CD14-positive monocyte (primary cell): Measurements from ENCODE around the gene SOHLH2. TPM values are rescaled to one million over a fixed set of nuclear protein-coding genes. Genes with fewer than 3 reads are reported as not detected.

Experiments
- DNase-seq, 3 donors: peaks; one replicate each; pipeline ENCODE4 v3.0.0-alpha.2; 2011 to 2022
- H2AFZ ChIP-seq: 2 replicates; pipeline ENCODE4 v1.6.0; 2012; ENCODE audit warnings: mild to moderate bottlenecking, low read depth, low read length, inconsistent platforms; ENCODE audit not compliant: insufficient read depth, poor library complexity, severe bottlenecking
- H3K27ac ChIP-seq, 2 donors: 1 replicate in 1 of 2; 2 replicates in 1 of 2; pipeline ENCODE4 v1.5.1; 2012 to 2013; ENCODE audit warnings: low read length in 2 of 2, control low read depth in 1 of 2, inconsistent platforms in 1 of 2, low read depth in 1 of 2, mild to moderate bottlenecking in 1 of 2
- H3K27me3 ChIP-seq, 2 donors: one replicate each; pipeline versions ENCODE4 v1.6.0 to v1.6.1; 2011 to 2013; ENCODE audit warnings: low read length in 2 of 2; ENCODE audit not compliant: control insufficient read depth in 2 of 2, insufficient read depth in 2 of 2
- H3K36me3 ChIP-seq, 2 donors: replicated peaks in 1 of 2; 1 replicate in 1 of 2; 2 replicates in 1 of 2; pipeline versions ENCODE4 v1.5.1 to v1.6.1; 2012 to 2013; ENCODE audit warnings: low read length in 2 of 2, control low read depth in 1 of 2, inconsistent platforms in 1 of 2, mild to moderate bottlenecking in 1 of 2; ENCODE audit not compliant: insufficient read depth in 2 of 2, control insufficient read depth in 1 of 2
- H3K4me1 ChIP-seq, 2 donors: 1 replicate in 1 of 2; 2 replicates in 1 of 2; pipeline versions ENCODE4 v1.5.1 to v1.6.1; 2012 to 2013; ENCODE audit warnings: low read length in 2 of 2, control low read depth in 1 of 2, inconsistent platforms in 1 of 2, mild to moderate bottlenecking in 1 of 2, moderate library complexity in 1 of 2; ENCODE audit not compliant: insufficient read depth in 2 of 2, control insufficient read depth in 1 of 2
- H3K4me2 ChIP-seq: replicated peaks from 2 replicates; pipeline ENCODE3; 2012; ENCODE audit warnings: low read length, moderate library complexity, mild to moderate bottlenecking; ENCODE audit not compliant: poor library complexity, severe bottlenecking; ENCODE audit errors: extremely low read depth
- H3K4me3 ChIP-seq, 3 experiments: fragments of 200-600 bp in 1 of 3; sonication (generic) in 1 of 3; replicated peaks in 1 of 3; 1 replicate in 2 of 3; 2 replicates in 1 of 3; pipeline ENCODE4 v1.5.1; 2011 to 2013; ENCODE audit warnings: low read length in 3 of 3, mild to moderate bottlenecking in 3 of 3, control low read depth in 2 of 3, low read depth in 2 of 3, inconsistent platforms in 1 of 3, moderate library complexity in 1 of 3
- H3K79me2 ChIP-seq: 2 replicates; pipeline ENCODE4 v1.6.0; 2012; ENCODE audit warnings: mild to moderate bottlenecking, control low read depth, inconsistent platforms, low read length, moderate library complexity; ENCODE audit not compliant: insufficient read depth
- H3K9ac ChIP-seq: 2 replicates; pipeline ENCODE4 v1.6.0; 2017; ENCODE audit warnings: low read length, mild to moderate bottlenecking; ENCODE audit not compliant: insufficient read depth, poor library complexity, severe bottlenecking
- H3K9me3 ChIP-seq, 2 donors: replicated peaks in 1 of 2; 1 replicate in 1 of 2; 2 replicates in 1 of 2; pipeline versions ENCODE4 v1.5.1 to v1.6.1; 2012 to 2013; ENCODE audit warnings: low read length in 2 of 2, control low read depth in 1 of 2; ENCODE audit not compliant: control insufficient read depth in 1 of 2, insufficient read depth in 1 of 2
- H4K20me1 ChIP-seq: 2 replicates; pipeline ENCODE4 v1.6.0; 2012; ENCODE audit warnings: mild to moderate bottlenecking, low read length, control low read depth, moderate library complexity; ENCODE audit not compliant: insufficient read depth
- H3K27ac Mint-ChIP-seq, 7 donors: one replicate each; pipeline ENCODE4 v1.8.0; 2020; ENCODE audit warnings: mild to moderate bottlenecking in 7 of 7, mixed read lengths in 7 of 7, moderate library complexity in 6 of 7, inconsistent platforms in 2 of 7
- H3K27me3 Mint-ChIP-seq, 3 donors: one replicate each; pipeline ENCODE4 v1.8.0; 2021 to 2022; ENCODE audit warnings: low read depth in 3 of 3, mild to moderate bottlenecking in 3 of 3, mixed read lengths in 3 of 3, moderate library complexity in 3 of 3, inconsistent platforms in 1 of 3
- H3K36me3 Mint-ChIP-seq, 2 donors: one replicate each; pipeline ENCODE4 v1.8.0; 2020; ENCODE audit warnings: mixed read lengths in 2 of 2, inconsistent platforms in 1 of 2, mild to moderate bottlenecking in 1 of 2
- H3K4me1 Mint-ChIP-seq: one replicate; pipeline ENCODE4 v1.8.0; 2020; ENCODE audit warnings: mild to moderate bottlenecking, mixed read lengths
- H3K4me3 Mint-ChIP-seq, 2 donors: one replicate each; pipeline ENCODE4 v1.8.0; 2020; ENCODE audit warnings: mild to moderate bottlenecking in 2 of 2, mixed read lengths in 2 of 2, moderate library complexity in 1 of 2
- H3K9me3 Mint-ChIP-seq, 7 donors: one replicate each; pipeline ENCODE4 v1.8.0; 2020 to 2022; ENCODE audit warnings: mixed read lengths in 7 of 7, mild to moderate bottlenecking in 6 of 7, moderate library complexity in 6 of 7, inconsistent platforms in 2 of 7
- CTCF ChIP-seq: fragments of 200-600 bp; IDR thresholded peaks from one replicate; pipeline ENCODE4 v1.8.0; 2022; ENCODE audit warnings: antibody characterized with exemption, mild to moderate bottlenecking
- WGBS: methylation state at CpG from one replicate; pipeline ENCODE4 v1.1.5; 2013; ENCODE audit warnings: missing lambda C conversion rate; ENCODE audit not compliant: insufficient coverage; 5-methylcytosine and 5-hydroxymethylcytosine counted together
- intact Hi-C, 2 donors: fragments of 100-400 bp; cut with micrococcal nuclease; formaldehyde crosslinking; loops; one replicate each; pipeline versions ENCODE4 v1.15.0 to v1.15.1; 2023
- polyA plus RNA-seq, 3 donors: library from polyadenylated mRNA; depleted of rRNA in 1 of 3; unstranded in 2 of 3; stranded (reverse) in 1 of 3; fragments of 300-500 nt in 2 of 3; fragments of >200 nt in 1 of 3; fragmentation: Illumina TruSeq in 2 of 3; gene quantifications; 1 replicate in 2 of 3; 2 replicates in 1 of 3; pipeline ENCODE4 v1.2.3, GENCODE V29; 2012 to 2021

Gene SOHLH2
- polyA plus RNA-seq, 3 donors = not detected

GRCh38 chr13:36207672-36208071 is 6.7 kb downstream of the SOHLH2 start:
- Mint-ChIP-seq H3K27ac (no peak overlapping the region), H3K27me3 (peaks cover 1 to 4% (median 2%) of the 10 kb centered on the region in 3 donors), H3K36me3 (no peaks in the 10 kb centered on the region), H3K4me1 (no peaks in the 10 kb centered on the region), H3K9me3 (peaks cover 0 to 2% (median 0%) of the 10 kb centered on the region in 7 donors), H3K4me3 (no peak overlapping the region)
- no peak overlapping the region for H3K27ac ChIP-seq
- H3K27me3 ChIP-seq = no peaks in the 10 kb centered on the region
- no peak overlapping the region for H3K4me3 ChIP-seq
- no peak overlapping the region for H3K9ac ChIP-seq
- no peak for DNase-seq
- H3K79me2 ChIP-seq = no peaks in the 10 kb centered on the region
- H3K4me2 ChIP-seq = no peak overlapping the region
- no CpG with 5 or more reads among the region's 5 CpGs for WGBS
- H3K4me1 ChIP-seq = no peaks in the 10 kb centered on the region
- no peaks in the 10 kb centered on the region for H4K20me1 ChIP-seq
- no peaks in the 10 kb centered on the region for H3K9me3 ChIP-seq
- no peak for TF ChIP-seq CTCF
- no peaks in the 10 kb centered on the region for H3K36me3 ChIP-seq
- intact Hi-C loops = no loop called here
- H2AFZ ChIP-seq = no peak overlapping the region

GRCh38 chr13:36193151-36193855 is 21.1 kb downstream of the SOHLH2 start:
- WGBS = no CpG with 5 or more reads among the region's 1 CpG
- no peaks in the 10 kb centered on the region for H3K27me3 Mint-ChIP-seq
- H3K9me3 Mint-ChIP-seq = peaks cover 0 to 4% (median 0%) of the 10 kb centered on the region in 7 donors
- Histone ChIP-seq H3K4me3 (no peak overlapping the region), H3K9me3 (no peaks in the 10 kb centered on the region), H3K79me2 (no peaks in the 10 kb centered on the region), H3K27me3 (no peaks in the 10 kb centered on the region), H3K27ac (no peak overlapping the region), H3K36me3 (no peaks in the 10 kb centered on the region), H3K9ac (no peak overlapping the region), H4K20me1 (no peaks in the 10 kb centered on the region), H3K4me1 (no peaks in the 10 kb centered on the region), H3K4me2 (no peak overlapping the region), H2AFZ (no peak overlapping the region)
- intact Hi-C loops = no loop called here
- no peak for DNase-seq
- no peak for TF ChIP-seq CTCF
- no peaks in the 10 kb centered on the region for H3K36me3 Mint-ChIP-seq
- no peaks in the 10 kb centered on the region for H3K4me1 Mint-ChIP-seq
- no peak overlapping the region for H3K27ac Mint-ChIP-seq
- H3K4me3 Mint-ChIP-seq = no peak overlapping the region
